AG08396 (cell line): ENCODE data around the gene ABITRAM.
"Not testable (repeated sequence)": the region's sequence is repeated elsewhere in the genome, so short reads cannot be mapped to it uniquely, and the experiment has no call there.

Experiments
- DNase-seq: peaks from one replicate; pipeline ENCODE4 v3.0.0; 2012; ENCODE audit warnings: low spot score, mixed read lengths

Gene ABITRAM, protein sequence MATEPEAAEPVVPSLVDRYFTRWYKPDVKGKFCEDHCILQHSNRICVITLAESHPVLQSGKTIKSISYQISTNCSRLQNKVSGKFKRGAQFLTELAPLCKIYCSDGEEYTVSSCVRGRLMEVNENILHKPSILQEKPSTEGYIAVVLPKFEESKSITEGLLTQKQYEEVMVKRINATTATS

DNA sequence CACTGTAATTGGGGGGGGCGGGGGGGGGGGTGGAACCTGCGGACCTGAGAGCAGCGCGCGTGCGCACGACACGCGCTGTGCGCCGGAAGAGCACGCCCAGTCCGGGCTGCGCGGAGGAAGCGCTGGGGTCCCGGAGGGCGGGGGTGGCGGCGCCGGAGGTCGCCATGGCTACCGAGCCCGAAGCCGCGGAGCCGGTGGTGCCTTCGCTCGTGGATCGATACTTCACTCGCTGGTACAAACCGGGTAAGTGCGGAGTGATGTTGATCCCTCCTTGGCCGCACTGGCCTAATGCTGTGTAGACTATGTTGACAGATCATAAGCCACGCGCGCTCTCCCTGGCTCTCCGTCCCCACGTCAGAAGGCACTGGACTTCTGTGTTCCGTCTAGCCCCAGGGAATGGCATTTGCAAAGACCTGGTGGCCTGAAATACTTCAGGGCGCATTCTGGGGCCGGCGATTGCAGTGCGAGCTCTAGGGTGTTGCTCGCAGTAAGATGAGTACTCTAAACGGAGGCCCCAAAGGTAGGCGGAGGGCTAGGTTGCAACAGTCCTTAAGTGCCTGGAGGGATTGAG is at the start of gene ABITRAM:
Gene ABITRAM (plus strand): TSS at position 78 of the 571 bp plus-strand sequence. CDS start 87 bp downstream, at position 165.
- DNase-seq = peak; percentile 95

DNA sequence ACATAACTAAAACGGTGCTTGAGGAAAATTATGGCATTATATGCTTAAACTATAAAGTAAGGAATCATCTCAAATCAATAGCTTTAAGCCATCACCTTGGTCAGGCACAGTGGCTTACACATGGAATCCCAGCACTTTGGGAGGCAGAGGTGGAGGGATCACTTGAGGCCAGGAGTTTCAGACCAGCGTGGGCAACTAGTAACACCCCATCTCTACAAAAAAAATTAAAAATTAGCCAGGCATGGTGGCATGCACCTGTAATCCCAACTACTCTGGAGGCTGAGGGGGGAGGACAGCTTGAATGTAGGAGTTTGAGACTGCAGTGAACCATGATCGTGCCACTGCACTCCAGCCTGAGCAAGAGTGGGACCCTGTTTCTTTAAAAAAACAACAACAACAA is 49.5 kb upstream of the ABITRAM start:
- DNase-seq = no peak

DNA sequence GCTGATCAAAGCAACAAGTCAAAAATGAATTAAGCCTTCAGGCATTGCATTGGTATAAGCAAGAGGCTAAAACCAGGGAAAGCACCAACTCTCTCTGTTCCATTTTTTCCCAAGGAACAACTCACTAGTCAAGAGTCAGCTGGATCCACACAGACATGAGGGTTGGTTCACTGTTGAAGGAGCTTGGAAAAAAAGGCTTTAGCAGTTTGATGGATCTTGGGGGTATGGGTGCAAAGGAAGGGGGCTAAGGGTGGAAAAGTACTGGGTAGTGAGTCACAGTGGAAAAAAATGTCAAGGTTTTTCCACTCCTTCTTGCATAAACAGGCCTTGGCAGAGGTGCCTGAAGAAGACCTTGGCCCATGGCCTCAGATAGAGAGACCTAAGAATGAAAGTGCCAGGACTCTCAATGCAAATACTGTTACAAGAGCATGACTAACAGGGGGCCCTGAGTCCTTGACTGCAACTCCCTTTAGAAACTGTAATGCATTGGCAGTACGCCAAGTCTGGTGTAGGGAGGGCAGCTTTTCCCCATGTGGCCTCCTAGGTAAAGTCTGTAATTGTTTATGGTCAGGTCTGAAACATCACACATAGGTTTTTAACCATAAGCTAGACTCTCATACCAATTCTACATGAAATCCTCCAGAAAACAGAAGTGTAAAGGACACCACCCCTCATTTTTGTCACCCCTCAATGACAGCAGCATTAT is 48.4 kb upstream of the ABITRAM start:
- peak; percentile 41 for DNase-seq

DNA sequence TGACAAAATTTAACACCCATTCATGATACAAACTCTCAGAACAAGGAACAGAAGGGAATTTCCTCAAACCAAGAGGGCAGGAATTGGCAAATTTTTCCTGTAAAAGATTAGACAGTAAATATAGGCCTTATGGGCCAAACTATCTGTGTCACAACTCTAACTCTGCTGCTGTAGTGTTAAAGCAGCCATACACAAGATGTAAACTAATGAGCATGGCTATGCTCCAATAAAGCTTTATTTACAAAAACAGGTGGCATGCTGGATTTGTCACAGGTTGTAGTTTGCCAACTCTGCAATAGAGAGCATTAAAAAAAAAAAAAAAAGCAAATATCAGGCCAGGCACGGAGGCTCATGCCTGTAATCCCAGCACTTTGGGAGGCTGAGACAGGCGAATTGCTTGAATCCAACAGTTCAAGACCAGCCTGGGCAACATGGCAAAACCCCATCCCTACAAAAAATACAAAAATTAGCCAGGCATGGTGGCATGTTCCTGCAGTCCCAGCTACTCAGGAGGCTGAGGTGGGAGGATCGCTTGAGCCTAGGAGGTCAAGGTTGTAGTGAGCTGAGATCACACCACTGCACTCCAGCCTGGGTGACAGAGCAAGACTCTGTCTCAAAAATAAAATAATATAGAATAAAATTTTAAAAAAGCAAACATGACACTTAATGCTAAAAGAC is 47.5 kb upstream of the ABITRAM start:
- DNase-seq = not testable (repeated sequence)

DNA sequence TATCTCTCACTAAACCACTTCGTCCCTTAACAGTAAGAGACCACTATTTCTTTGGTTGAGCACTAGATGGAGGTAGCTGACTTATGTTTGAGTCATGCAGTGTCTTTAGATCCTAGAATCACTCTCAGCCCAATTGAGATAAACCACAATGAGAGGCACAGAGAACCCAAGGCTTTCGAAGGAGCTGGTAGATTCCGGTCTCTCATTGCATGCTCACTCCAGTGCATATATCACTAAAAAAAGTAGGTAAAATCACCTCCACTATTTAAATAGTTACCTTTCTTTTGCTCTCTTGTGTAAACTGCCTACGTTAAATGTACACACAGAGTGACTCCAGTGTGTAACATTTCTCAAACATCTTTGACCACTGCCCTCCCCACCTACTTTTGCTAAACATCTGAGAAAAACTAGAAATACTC is 44.5 kb upstream of the ABITRAM start:
- no peak for DNase-seq

DNA sequence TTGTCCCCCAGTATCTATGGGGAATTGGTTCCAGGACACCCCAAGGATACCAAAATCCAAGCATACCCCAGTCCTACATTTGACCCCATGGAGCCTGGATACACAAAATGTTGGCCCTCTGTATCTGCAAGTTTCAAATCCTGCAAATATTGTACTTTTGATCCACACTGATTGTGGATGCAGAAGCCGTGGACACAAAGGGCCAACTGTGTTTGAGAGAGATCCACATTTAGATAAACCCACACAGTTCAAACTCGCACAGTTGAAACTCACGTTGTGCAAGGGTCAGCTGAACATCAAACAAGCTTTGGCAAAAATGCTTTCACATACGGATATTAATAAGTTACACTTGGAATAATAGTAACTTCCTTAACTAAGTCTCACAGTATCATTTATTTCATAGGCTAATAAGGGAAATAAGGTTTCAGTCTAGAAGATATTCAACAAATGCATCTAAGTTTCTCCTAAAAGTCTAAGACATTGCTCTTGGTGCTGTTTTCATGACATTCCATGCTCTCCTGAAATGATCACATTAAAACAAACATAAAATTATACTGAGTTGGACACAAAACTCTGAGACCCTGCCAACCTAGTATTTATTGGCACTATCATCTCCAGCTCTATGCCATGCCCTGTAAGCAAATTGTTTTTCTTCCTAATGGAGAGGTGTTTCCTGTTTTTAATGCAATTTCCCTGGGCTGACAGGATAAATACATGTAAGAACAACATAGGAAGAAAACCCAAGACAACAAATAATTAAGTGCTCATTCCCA is 39.8 kb upstream of the ABITRAM start:
- DNase-seq = no peak

DNA sequence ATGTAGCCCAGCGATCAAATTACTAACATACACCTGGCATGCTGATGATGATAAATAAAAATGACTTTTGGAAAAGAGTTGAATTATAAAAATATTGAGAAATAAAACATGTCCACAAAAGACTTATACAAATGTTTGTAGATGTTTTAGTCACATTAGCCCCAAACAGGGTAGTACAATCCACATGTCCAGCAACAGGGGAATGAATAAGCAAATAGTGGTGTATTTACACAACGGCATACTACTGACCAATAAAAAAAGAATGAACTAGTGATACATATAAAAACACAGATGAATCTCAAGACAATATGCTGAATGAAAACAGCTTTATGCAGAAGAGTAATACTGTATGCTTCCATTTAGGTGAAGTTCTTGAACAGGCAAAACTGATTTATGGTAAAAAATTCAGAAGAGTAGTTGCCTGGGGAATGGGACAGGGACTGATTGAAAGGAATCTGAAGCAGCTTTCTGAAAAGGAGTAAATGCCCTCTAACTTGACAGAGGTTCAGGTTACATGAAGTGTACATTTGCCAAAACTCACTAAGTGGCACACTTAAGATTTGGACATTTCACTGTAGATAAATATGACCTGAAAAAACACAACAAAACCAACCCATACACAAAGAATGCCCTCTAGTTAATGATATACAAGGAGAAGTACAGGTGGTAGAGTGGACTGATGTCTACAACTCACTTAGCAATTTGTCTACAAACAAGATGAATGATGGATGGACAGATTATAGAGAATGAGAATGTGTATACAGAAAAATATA is 36.7 kb upstream of the ABITRAM start:
- no peak for DNase-seq

DNA sequence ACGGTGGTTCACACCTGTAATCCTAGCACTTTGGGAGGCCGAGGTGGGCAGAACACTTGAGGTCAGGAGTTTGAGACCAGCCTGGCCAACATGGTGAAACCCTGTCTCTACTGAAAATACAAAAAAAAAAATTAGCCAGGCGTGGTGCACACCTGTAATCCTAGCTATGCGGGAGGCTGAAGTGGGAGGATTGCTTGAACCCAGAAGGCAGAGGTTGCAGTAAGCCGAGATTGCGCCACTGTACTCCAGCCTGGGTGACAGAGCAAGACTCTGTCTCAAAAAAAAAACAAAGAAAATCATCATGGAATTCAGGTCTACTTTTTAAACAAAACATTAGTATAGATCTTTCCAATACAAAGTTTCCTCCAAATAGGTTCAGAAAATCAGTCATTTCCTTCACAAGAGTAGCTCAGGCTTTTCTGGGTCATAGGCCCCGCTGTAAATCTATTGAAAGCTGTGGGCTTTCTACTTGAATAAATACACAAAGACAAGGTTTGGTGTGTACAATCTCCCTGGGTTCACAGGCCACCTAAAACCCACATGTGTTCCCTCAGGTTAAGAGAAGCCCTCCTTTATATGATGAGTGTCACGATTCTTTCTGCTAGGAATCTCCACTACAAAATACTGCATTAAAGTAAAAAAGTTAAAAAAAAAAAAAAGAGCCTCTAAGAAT is 35.0 kb upstream of the ABITRAM start:
- DNase-seq = not testable (repeated sequence)

DNA sequence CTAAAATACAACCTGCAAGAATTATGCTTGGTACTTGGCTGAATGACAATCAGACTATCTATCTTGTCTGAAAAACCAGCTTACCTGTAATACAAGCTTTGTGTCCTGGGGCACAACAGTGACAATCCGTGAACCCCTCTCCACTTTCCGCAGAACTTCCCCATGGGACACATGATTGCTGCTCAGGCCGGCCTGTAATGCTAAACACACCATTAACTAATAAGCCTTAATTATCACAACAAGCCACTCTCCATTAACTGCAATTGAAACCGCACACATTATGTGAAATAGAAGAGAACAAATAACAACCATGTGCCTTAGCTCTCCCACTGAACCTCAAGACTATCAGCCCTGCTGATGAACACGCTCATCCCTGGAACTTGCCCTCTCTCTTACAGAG is 34.0 kb upstream of the ABITRAM start:
- no peak for DNase-seq

DNA sequence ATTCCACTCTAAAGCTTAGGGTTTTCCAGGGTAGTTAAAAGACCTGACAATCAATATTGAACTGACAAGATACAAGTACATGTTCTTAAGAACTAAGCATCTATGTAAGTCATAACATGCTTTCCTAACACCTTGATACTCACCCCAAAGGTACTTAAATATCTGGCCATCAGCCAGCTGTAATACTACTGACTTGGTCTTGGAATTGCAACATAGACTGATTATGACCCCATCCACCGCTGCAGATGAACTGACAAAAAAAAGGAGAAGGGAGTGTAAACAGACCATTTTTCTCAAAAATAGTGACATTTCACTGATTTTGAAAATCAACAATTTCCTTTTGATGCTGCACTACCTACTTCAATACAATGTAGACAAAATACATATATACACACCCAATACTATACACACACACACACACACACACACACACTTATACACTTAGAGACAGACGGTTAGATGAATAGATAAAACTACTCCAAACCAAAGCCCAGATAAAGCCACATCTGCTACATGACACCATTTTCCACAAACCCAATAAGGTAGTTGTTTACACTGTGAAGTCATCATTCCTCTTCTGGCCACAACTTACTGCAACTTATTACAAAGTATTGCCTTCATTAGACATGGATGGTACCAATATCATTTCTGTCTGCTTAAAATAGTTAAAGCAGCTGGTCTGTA is 30.6 kb upstream of the ABITRAM start:
- no peak for DNase-seq

DNA sequence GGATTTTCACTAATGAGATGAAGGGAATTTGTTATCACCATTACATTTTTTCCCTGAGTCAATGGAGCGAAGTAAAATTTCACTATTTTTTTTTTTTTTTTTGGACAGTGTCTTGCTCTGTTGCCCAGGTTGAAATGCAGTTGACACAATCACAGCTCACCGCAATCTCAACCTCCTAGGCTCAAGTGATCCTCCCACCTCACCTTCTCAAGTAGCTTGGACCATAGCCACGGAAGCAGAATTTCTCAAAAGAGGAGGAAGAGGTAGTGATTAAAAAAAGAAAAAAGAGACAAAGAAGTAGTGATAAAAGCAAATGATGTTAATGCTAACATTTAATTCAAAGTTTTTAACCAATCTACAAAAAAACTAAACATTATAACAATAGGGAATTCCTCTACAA is 30.0 kb upstream of the ABITRAM start:
- DNase-seq = no peak

DNA sequence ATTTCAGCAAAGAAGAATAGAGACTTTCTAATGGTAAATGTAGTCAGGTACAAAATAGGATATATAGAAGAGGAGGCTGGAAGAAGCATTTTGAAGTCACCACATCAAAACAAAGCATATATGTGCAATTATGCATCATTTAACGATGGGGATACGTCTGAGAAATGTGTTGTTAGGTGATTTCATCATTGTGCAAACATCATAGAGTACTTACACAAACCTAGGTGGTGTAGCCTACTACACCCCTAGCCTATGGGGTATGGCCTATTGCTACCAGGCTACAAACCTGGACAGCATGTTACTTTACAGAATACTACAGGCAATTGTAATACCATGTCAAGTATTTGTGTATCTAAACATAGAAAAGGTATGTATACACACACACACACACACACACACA is 28.7 kb upstream of the ABITRAM start:
- no peak for DNase-seq

DNA sequence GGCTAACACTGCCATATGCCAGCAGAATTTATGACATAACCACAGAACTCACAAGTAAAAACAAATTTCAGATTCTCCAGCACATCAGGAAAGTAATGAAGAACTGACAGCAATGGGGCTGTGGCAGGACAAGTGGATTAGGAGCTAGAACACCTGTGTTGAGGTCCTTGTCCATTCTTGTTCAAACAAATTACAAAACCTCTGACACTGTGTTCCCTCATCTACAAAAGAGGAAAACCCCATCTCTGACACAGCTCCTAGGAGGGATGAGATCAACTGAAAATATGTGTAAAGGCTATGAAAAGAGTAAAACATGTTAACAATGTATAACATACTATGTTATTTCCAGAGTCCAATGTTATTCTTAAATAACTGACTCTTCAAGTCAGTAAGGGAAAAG is 23.8 kb upstream of the ABITRAM start:
- DNase-seq = no peak

DNA sequence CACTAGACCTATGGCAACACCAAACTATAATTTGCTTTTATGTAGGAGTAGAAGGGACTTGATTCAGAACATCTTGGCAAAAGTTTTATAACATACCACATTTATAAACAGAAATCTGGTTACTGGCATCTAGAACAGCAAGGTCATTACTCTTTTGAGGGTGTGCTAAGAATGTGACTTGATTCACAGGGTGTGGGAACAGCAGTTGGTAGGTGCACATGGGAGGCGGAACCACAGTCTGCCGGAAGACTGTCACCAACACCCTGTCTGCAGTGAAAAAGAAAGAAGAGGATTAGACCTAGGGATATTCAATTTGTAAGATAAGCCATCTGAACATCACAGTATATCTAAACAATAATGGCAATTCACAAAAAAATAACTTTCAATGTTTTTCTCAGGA is 23.3 kb upstream of the ABITRAM start:
- DNase-seq = no peak

DNA sequence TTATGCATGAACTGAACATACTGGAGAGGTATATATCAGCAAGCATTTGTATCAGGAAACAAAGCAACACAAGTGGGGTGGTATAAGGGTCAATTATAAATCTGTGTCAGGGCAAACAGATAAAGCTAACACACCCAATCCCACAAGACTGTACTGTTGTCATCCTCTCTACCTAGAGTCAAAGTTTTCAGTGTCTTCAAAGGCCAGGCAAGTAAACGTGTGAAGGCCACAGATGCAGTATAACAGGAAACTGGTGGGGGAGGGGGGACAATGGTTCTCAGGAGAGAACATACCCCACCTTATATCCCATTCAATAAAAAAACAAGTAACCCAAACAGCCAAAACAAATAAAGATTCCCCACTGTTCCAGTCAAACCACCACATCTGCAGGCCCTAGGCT is 22.4 kb upstream of the ABITRAM start:
- DNase-seq = no peak

DNA sequence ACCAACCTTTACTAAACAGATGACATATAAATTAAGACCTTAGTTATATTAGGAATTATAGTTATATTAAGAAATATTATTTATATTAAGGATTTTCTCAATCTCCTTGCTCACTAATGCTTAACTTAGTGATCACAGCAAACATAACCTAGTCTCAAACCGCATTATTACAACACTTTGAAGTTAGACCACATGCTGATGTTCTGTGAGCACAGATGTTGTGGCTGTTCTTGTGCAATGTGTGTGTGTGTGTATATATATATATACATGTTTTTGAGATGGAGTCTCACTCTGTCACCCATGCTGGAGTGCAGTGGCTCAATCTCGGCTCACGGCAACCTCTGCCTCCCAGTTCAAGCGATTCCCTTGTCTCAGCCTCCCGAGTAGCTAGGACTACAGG is 20.8 kb upstream of the ABITRAM start:
- DNase-seq = no peak

DNA sequence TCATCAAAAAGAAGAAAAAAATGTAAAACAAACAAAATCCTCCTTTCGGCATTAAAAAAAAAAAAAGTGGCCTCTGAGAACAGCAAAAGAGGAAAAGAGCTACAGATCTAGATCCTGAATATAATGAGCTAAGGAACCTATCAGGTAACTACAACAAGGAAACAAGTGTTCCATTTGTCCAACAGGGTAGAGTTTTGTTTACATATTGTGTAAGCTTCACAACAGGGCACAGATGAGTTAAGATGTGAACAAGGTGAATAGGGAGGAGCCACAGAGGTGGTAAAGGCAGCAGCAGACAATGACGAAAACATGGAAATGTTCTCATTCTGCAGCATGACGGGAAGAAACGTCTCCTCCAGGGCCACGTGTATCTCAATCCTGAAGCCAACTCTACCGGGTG is 14.7 kb upstream of the ABITRAM start:
- no peak for DNase-seq

DNA sequence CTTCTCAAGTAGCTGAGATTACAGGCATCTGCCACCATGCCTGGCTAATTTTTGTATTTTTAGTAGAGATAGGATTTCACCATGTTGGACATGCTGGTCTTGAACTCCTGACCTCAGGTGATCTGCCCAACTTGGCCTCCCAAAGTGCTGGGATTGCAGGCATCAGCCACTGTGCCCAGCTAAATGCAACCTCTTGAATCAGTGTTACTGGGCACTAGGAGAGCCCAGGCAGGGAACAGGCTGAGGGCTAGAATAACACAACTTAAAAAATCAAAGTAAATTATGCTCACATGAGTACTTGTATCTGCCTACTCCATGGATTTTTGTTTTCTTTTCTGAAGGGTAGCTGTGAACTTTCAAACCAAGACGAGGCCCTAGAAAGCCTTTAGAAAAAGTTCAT is 13.8 kb upstream of the ABITRAM start:
- DNase-seq = not testable (repeated sequence)

DNA sequence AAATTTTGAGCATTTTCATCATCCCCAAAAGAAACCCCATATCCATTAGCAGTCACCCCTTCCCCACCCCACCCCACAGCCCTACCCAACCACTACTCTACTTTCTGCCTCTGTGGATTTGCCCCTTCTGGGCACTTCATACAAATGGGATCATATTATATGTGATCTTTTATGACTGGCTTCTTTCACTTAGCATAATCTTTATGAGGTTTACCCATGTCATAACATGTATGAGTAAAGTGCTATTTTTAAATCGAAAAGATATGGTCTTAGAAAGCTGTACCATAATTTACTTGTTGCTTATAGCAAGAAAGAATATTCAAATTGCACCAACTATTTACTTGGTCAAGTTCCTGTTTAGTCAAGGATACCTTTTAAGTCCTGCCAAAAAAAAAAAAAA is 13.0 kb upstream of the ABITRAM start:
- DNase-seq = no peak

DNA sequence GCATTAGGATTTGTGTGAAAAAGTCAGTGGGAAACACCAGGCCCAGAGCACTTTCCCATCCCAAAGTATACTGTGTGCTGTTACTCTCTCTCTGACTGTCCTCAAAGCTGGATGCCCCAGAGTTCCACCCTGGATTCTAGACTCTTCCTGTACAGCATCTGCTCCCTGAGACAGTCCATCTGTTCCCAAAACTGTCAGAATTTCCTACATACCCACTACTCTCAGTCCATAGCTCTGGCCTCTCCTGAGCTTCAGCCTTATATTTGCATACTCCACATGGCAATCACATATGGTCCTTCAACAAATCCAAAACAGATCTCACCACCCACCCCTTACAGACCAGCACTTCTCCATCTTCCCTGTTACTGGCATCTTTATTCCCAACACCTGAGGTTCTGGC is 9.7 kb upstream of the ABITRAM start:
- DNase-seq = no peak
